CD14-positive monocyte (primary cell): ENCODE measurements around the gene ITIH3. TPM values are rescaled to one million over a fixed set of nuclear protein-coding genes. Genes with fewer than 3 reads are reported as not detected.

Source experiments
- DNase-seq, 3 donors: peaks; one replicate each; pipeline ENCODE4 v3.0.0-alpha.2; 2011 to 2022
- H2AFZ ChIP-seq: 2 replicates; pipeline ENCODE4 v1.6.0; 2012; ENCODE audit warnings: mild to moderate bottlenecking, low read depth, low read length, inconsistent platforms; ENCODE audit not compliant: insufficient read depth, poor library complexity, severe bottlenecking
- H3K27ac ChIP-seq, 2 donors: 1 replicate in 1 of 2; 2 replicates in 1 of 2; pipeline ENCODE4 v1.5.1; 2012 to 2013; ENCODE audit warnings: low read length in 2 of 2, control low read depth in 1 of 2, inconsistent platforms in 1 of 2, low read depth in 1 of 2, mild to moderate bottlenecking in 1 of 2
- H3K27me3 ChIP-seq, 2 donors: one replicate each; pipeline versions ENCODE4 v1.6.0 to v1.6.1; 2011 to 2013; ENCODE audit warnings: low read length in 2 of 2; ENCODE audit not compliant: control insufficient read depth in 2 of 2, insufficient read depth in 2 of 2
- H3K36me3 ChIP-seq, 2 donors: replicated peaks in 1 of 2; 1 replicate in 1 of 2; 2 replicates in 1 of 2; pipeline versions ENCODE4 v1.5.1 to v1.6.1; 2012 to 2013; ENCODE audit warnings: low read length in 2 of 2, control low read depth in 1 of 2, inconsistent platforms in 1 of 2, mild to moderate bottlenecking in 1 of 2; ENCODE audit not compliant: insufficient read depth in 2 of 2, control insufficient read depth in 1 of 2
- H3K4me1 ChIP-seq, 2 donors: 1 replicate in 1 of 2; 2 replicates in 1 of 2; pipeline versions ENCODE4 v1.5.1 to v1.6.1; 2012 to 2013; ENCODE audit warnings: low read length in 2 of 2, control low read depth in 1 of 2, inconsistent platforms in 1 of 2, mild to moderate bottlenecking in 1 of 2, moderate library complexity in 1 of 2; ENCODE audit not compliant: insufficient read depth in 2 of 2, control insufficient read depth in 1 of 2
- H3K4me2 ChIP-seq: replicated peaks from 2 replicates; pipeline ENCODE3; 2012; ENCODE audit warnings: low read length, moderate library complexity, mild to moderate bottlenecking; ENCODE audit not compliant: poor library complexity, severe bottlenecking; ENCODE audit errors: extremely low read depth
- H3K4me3 ChIP-seq, 3 experiments: fragments of 200-600 bp in 1 of 3; sonication (generic) in 1 of 3; replicated peaks in 1 of 3; 1 replicate in 2 of 3; 2 replicates in 1 of 3; pipeline ENCODE4 v1.5.1; 2011 to 2013; ENCODE audit warnings: low read length in 3 of 3, mild to moderate bottlenecking in 3 of 3, control low read depth in 2 of 3, low read depth in 2 of 3, inconsistent platforms in 1 of 3, moderate library complexity in 1 of 3
- H3K79me2 ChIP-seq: 2 replicates; pipeline ENCODE4 v1.6.0; 2012; ENCODE audit warnings: mild to moderate bottlenecking, control low read depth, inconsistent platforms, low read length, moderate library complexity; ENCODE audit not compliant: insufficient read depth
- H3K9ac ChIP-seq: 2 replicates; pipeline ENCODE4 v1.6.0; 2017; ENCODE audit warnings: low read length, mild to moderate bottlenecking; ENCODE audit not compliant: insufficient read depth, poor library complexity, severe bottlenecking
- H3K9me3 ChIP-seq, 2 donors: replicated peaks in 1 of 2; 1 replicate in 1 of 2; 2 replicates in 1 of 2; pipeline versions ENCODE4 v1.5.1 to v1.6.1; 2012 to 2013; ENCODE audit warnings: low read length in 2 of 2, control low read depth in 1 of 2; ENCODE audit not compliant: control insufficient read depth in 1 of 2, insufficient read depth in 1 of 2
- H4K20me1 ChIP-seq: 2 replicates; pipeline ENCODE4 v1.6.0; 2012; ENCODE audit warnings: mild to moderate bottlenecking, low read length, control low read depth, moderate library complexity; ENCODE audit not compliant: insufficient read depth
- H3K27ac Mint-ChIP-seq, 7 donors: one replicate each; pipeline ENCODE4 v1.8.0; 2020; ENCODE audit warnings: mild to moderate bottlenecking in 7 of 7, mixed read lengths in 7 of 7, moderate library complexity in 6 of 7, inconsistent platforms in 2 of 7
- H3K27me3 Mint-ChIP-seq, 3 donors: one replicate each; pipeline ENCODE4 v1.8.0; 2021 to 2022; ENCODE audit warnings: low read depth in 3 of 3, mild to moderate bottlenecking in 3 of 3, mixed read lengths in 3 of 3, moderate library complexity in 3 of 3, inconsistent platforms in 1 of 3
- H3K36me3 Mint-ChIP-seq, 2 donors: one replicate each; pipeline ENCODE4 v1.8.0; 2020; ENCODE audit warnings: mixed read lengths in 2 of 2, inconsistent platforms in 1 of 2, mild to moderate bottlenecking in 1 of 2
- H3K4me1 Mint-ChIP-seq: one replicate; pipeline ENCODE4 v1.8.0; 2020; ENCODE audit warnings: mild to moderate bottlenecking, mixed read lengths
- H3K4me3 Mint-ChIP-seq, 2 donors: one replicate each; pipeline ENCODE4 v1.8.0; 2020; ENCODE audit warnings: mild to moderate bottlenecking in 2 of 2, mixed read lengths in 2 of 2, moderate library complexity in 1 of 2
- H3K9me3 Mint-ChIP-seq, 7 donors: one replicate each; pipeline ENCODE4 v1.8.0; 2020 to 2022; ENCODE audit warnings: mixed read lengths in 7 of 7, mild to moderate bottlenecking in 6 of 7, moderate library complexity in 6 of 7, inconsistent platforms in 2 of 7
- CTCF ChIP-seq: fragments of 200-600 bp; IDR thresholded peaks from one replicate; pipeline ENCODE4 v1.8.0; 2022; ENCODE audit warnings: antibody characterized with exemption, mild to moderate bottlenecking
- WGBS: methylation state at CpG from one replicate; pipeline ENCODE4 v1.1.5; 2013; ENCODE audit warnings: missing lambda C conversion rate; ENCODE audit not compliant: insufficient coverage; 5-methylcytosine and 5-hydroxymethylcytosine counted together
- intact Hi-C, 2 donors: fragments of 100-400 bp; cut with micrococcal nuclease; formaldehyde crosslinking; loops; one replicate each; pipeline versions ENCODE4 v1.15.0 to v1.15.1; 2023
- polyA plus RNA-seq, 3 donors: library from polyadenylated mRNA; depleted of rRNA in 1 of 3; unstranded in 2 of 3; stranded (reverse) in 1 of 3; fragments of 300-500 nt in 2 of 3; fragments of >200 nt in 1 of 3; fragmentation: Illumina TruSeq in 2 of 3; gene quantifications; 1 replicate in 2 of 3; 2 replicates in 1 of 3; pipeline ENCODE4 v1.2.3, GENCODE V29; 2012 to 2021

ITIH3 gene
- polyA plus RNA-seq, 3 donors, result 0.07 TPM; not detected in 2

- Histone ChIP-seq H3K4me2 (no peak overlapping the region), H3K27ac (no peak overlapping the region), H3K4me3 (no peak overlapping the region), H3K4me1 (peaks cover 10 to 13% of the 10 kb centered on the region in 2 donors), H2AFZ (no peak overlapping the region), H4K20me1 (no peaks in the 10 kb centered on the region), H3K9me3 (no peaks in the 10 kb centered on the region), H3K9ac (no peak overlapping the region), H3K36me3 (no peaks in the 10 kb centered on the region), H3K27me3 (no peaks in the 10 kb centered on the region), H3K79me2 (no peaks in the 10 kb centered on the region)
- intact Hi-C loops, result no loop called here
- DNase-seq, result no peak
- no peaks in the 10 kb centered on the region for H3K9me3 Mint-ChIP-seq
- TF ChIP-seq CTCF, result no peak
- H3K4me1 Mint-ChIP-seq, result peaks cover 11% of the 10 kb centered on the region
- WGBS, result 95% methylated on average over 6 of the region's 7 CpGs
- H3K27ac Mint-ChIP-seq, result no peak overlapping the region
- no peak overlapping the region for H3K4me3 Mint-ChIP-seq
- peaks cover 5 to 10% (median 7%) of the 10 kb centered on the region in 3 donors for H3K27me3 Mint-ChIP-seq
- no peaks in the 10 kb centered on the region for H3K36me3 Mint-ChIP-seq
These were observed 2.2 kb upstream of the ITIH3 start for GRCh38 chr3:52792413-52792812.

GRCh38 chr3:52792961-52793695 lies 1.5 kb upstream of the ITIH3 start:
- peak; percentile 19 to 30 (median 22) for DNase-seq
- Histone ChIP-seq H3K4me3 (no peak overlapping the region), H3K27ac (no peak overlapping the region), H2AFZ (peak overlapping the region; percentile 37), H3K36me3 (no peaks in the 10 kb centered on the region), H3K4me2 (no peak overlapping the region), H3K9me3 (no peaks in the 10 kb centered on the region), H3K27me3 (no peaks in the 10 kb centered on the region), H3K9ac (no peak overlapping the region), H4K20me1 (no peaks in the 10 kb centered on the region), H3K4me1 (peaks cover 10 to 13% of the 10 kb centered on the region in 2 donors), H3K79me2 (no peaks in the 10 kb centered on the region)
- no peaks in the 10 kb centered on the region for H3K36me3 Mint-ChIP-seq
- H3K4me1 Mint-ChIP-seq, result peaks cover 11% of the 10 kb centered on the region
- H3K27me3 Mint-ChIP-seq, result peaks cover 4 to 7% (median 7%) of the 10 kb centered on the region in 3 donors
- WGBS, result 81% methylated on average over 14 of the region's 18 CpGs
- peak overlapping the region in 2 of 7 donors; percentile 9 to 73 for H3K27ac Mint-ChIP-seq
- no peak for TF ChIP-seq CTCF
- H3K4me3 Mint-ChIP-seq, result no peak overlapping the region
- intact Hi-C loops, result no loop called here
- H3K9me3 Mint-ChIP-seq, result no peaks in the 10 kb centered on the region
